Activated CD4-positive, alpha-beta T cell treated with anti-CD3 and anti-CD28 coated beads for 4 hours (primary cell): ENCODE results near the gene NCOA1.
"Not testable (repeated sequence)": the region's sequence is repeated elsewhere in the genome, so short reads cannot be mapped to it uniquely, and the experiment has no call there.

ENCODE experiments used
- DNase-seq, 2 donors: peaks; one replicate each; pipeline ENCODE4 v3.0.0-alpha.2; 2020

The NCOA1 gene

GRCh38 chr2:24581971-24582370, 90.9 kb downstream of the NCOA1 start:
- not testable (repeated sequence) for DNase-seq

GRCh38 chr2:24586955-24587354, 95.9 kb downstream of the NCOA1 start:
- no peak for DNase-seq

GRCh38 chr2:24588294-24588693, 97.2 kb downstream of the NCOA1 start:
- DNase-seq = no peak

- DNase-seq = no peak
Measured at GRCh38 chr2:24592441-24593100, 101.5 kb downstream of the NCOA1 start.

GRCh38 chr2:24594283-24594682, 103.2 kb downstream of the NCOA1 start:
- no peak for DNase-seq

- no peak for DNase-seq
Measured at GRCh38 chr2:24597181-24597870, 106.3 kb downstream of the NCOA1 start.

- not testable (repeated sequence) for DNase-seq
Measured at GRCh38 chr2:24600140-24600539, 109.1 kb downstream of the NCOA1 start.

- no peak for DNase-seq
Measured at GRCh38 chr2:24611631-24612030, 120.6 kb downstream of the NCOA1 start.

- no peak for DNase-seq
Measured at GRCh38 chr2:24613154-24613814, 122.2 kb downstream of the NCOA1 start.

GRCh38 chr2:24616616-24617015, 125.6 kb downstream of the NCOA1 start:
- no peak for DNase-seq

GRCh38 chr2:24617424-24617823, 126.4 kb downstream of the NCOA1 start:
- DNase-seq = no peak

GRCh38 chr2:24618144-24618543, 127.1 kb downstream of the NCOA1 start:
- DNase-seq = no peak

- no peak for DNase-seq
Measured at GRCh38 chr2:24618680-24619079, 127.6 kb downstream of the NCOA1 start.

GRCh38 chr2:24620936-24621335, 129.9 kb downstream of the NCOA1 start:
- no peak for DNase-seq

- no peak for DNase-seq
Measured at GRCh38 chr2:24621779-24622538, 130.9 kb downstream of the NCOA1 start.

- no peak for DNase-seq
Measured at GRCh38 chr2:24623535-24623934, 132.5 kb downstream of the NCOA1 start.

- DNase-seq = no peak
Measured at GRCh38 chr2:24625728-24626127, 134.7 kb downstream of the NCOA1 start.

GRCh38 chr2:24626131-24626530, 135.1 kb downstream of the NCOA1 start:
- DNase-seq = no peak

GRCh38 chr2:24628746-24629145, 137.7 kb downstream of the NCOA1 start:
- no peak for DNase-seq

- no peak for DNase-seq
Measured at GRCh38 chr2:24632172-24632571, 141.1 kb downstream of the NCOA1 start.

- no peak for DNase-seq
Measured at GRCh38 chr2:24635181-24635580, 144.1 kb downstream of the NCOA1 start.

- no peak for DNase-seq
Measured at GRCh38 chr2:24638568-24638967, 147.5 kb downstream of the NCOA1 start.

- DNase-seq = no peak
Measured at GRCh38 chr2:24642351-24642750, 151.3 kb downstream of the NCOA1 start.
